Measurements from ENCODE around the gene CSTF2T.

Gene CSTF2T

DNA sequence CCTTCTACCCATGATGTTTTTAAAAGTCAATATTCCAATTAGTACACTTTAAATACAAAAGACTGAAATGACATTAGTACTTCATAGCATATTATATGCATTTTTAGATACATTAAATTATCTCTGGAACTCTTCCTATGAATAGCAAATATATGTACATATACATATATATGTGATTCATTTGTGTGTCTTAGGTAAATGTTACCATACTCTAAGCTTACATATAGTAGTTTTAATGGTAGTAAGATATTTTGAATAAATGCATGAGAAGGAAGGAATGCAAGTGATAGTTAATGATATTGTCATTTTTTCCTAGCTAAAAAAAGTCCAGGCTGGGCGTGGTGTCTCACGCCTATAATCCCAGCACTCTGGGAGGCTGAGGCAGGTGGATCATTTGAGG, 46.0 kb upstream of the CSTF2T start:
- TF ChIP-seq EZH2phosphoT487 (IDR thresholded peaks at IDR 0.05; ENCODE audit: borderline replicate concordance, low read length) = no peak
- TF ChIP-seq, protein P1, sequence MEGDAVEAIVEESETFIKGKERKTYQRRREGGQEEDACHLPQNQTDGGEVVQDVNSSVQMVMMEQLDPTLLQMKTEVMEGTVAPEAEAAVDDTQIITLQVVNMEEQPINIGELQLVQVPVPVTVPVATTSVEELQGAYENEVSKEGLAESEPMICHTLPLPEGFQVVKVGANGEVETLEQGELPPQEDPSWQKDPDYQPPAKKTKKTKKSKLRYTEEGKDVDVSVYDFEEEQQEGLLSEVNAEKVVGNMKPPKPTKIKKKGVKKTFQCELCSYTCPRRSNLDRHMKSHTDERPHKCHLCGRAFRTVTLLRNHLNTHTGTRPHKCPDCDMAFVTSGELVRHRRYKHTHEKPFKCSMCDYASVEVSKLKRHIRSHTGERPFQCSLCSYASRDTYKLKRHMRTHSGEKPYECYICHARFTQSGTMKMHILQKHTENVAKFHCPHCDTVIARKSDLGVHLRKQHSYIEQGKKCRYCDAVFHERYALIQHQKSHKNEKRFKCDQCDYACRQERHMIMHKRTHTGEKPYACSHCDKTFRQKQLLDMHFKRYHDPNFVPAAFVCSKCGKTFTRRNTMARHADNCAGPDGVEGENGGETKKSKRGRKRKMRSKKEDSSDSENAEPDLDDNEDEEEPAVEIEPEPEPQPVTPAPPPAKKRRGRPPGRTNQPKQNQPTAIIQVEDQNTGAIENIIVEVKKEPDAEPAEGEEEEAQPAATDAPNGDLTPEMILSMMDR (IDR thresholded peaks at IDR 0.05; ENCODE audit: low read depth, low read length, poor library complexity, severe bottlenecking) = no peak
- Histone ChIP-seq H3K4me2 (ENCODE audit: low read length) (no peak overlapping the region), H3K4me3 (ENCODE audit: low read length) (no peak overlapping the region), H3K4me1 (ENCODE audit: control insufficient read depth, low read length) (peaks cover 3% of the 10 kb centered on the region; the same call in 1 of the 2 replicates), H3F3A (ENCODE audit: control insufficient read depth, insufficient read depth) (no peaks in the 10 kb centered on the region), H3K27me3 (ENCODE audit: control insufficient read depth, low read length) (peaks cover 3% of the 10 kb centered on the region; the same call in 1 of the 2 replicates), H3K9me3 (ENCODE audit: control insufficient read depth, insufficient read depth, low read length) (no peaks in the 10 kb centered on the region), H3K79me2 (ENCODE audit: control insufficient read depth, low read length) (no peaks in the 10 kb centered on the region), H3K36me3 (ENCODE audit: control insufficient read depth, low read length) (no peaks in the 10 kb centered on the region), H4K20me1 (ENCODE audit: control insufficient read depth, insufficient read depth, low read depth, low read length) (no peaks in the 10 kb centered on the region), H3K9me2 (replicated peaks; ENCODE audit: control insufficient read depth, low read length) (no peaks in the 10 kb centered on the region), H3K27ac (ENCODE audit: low read depth, low read length) (no peak overlapping the region)

DNA sequence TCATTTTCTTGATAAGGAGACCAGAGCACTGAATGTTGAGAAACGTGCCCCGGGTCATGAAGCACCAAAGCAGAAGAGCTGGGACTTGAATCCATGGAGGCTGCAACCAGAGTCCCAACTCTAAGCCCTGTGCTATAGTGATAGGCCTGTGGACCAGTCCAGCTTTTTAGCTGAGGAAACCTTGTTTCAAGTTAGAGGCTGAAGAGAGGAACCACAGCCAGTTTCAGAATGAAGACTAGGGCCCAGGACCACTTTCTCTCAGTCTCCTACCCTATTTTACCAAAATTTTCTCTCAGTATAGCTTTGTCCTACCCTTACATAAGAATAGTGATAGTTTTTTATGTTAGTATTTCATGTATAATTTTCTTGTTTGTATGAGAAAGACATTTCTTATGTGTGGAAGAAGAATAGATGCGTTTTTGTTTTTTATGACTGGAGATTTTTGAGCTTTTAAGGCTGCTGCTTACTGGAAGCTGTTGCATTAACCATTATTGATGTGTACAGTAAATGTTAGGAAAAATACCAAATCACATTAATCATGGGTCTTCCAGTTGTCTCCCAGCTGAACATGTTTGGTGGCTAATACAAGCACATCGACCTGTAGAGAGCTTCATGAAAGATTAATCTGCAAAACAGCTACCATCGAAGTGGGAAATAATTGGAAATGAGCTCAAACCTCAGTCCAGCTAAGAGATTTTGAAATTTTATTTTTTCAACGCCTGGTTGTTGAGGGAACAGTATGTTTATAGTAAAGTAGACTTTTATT, 45.0 kb upstream of the CSTF2T start:
- H3K4me1 ChIP-seq (ENCODE audit: control insufficient read depth, low read length) = peaks cover 3% of the 10 kb centered on the region; the same call in 1 of the 2 replicates
- H3K79me2 ChIP-seq (ENCODE audit: control insufficient read depth, low read length) = no peaks in the 10 kb centered on the region
- no peaks in the 10 kb centered on the region for H3K9me2 ChIP-seq (replicated peaks; ENCODE audit: control insufficient read depth, low read length)
- TF ChIP-seq, protein P1 (IDR thresholded peaks at IDR 0.05; ENCODE audit: low read depth, low read length, poor library complexity, severe bottlenecking) = no peak
- TF ChIP-seq EZH2phosphoT487 (IDR thresholded peaks at IDR 0.05; ENCODE audit: borderline replicate concordance, low read length) = no peak
- no peaks in the 10 kb centered on the region for H3F3A ChIP-seq (ENCODE audit: control insufficient read depth, insufficient read depth)
- no peaks in the 10 kb centered on the region for H3K9me3 ChIP-seq (ENCODE audit: control insufficient read depth, insufficient read depth, low read length)
- no peak overlapping the region for H3K4me3 ChIP-seq (ENCODE audit: low read length)
- H3K4me2 ChIP-seq (ENCODE audit: low read length) = no peak overlapping the region
- H4K20me1 ChIP-seq (ENCODE audit: control insufficient read depth, insufficient read depth, low read depth, low read length) = no peaks in the 10 kb centered on the region
- no peak overlapping the region for H3K27ac ChIP-seq (ENCODE audit: low read depth, low read length)
- H3K27me3 ChIP-seq (ENCODE audit: control insufficient read depth, low read length) = peaks cover 3% of the 10 kb centered on the region; the same call in 1 of the 2 replicates
- H3K36me3 ChIP-seq (ENCODE audit: control insufficient read depth, low read length) = no peaks in the 10 kb centered on the region

DNA sequence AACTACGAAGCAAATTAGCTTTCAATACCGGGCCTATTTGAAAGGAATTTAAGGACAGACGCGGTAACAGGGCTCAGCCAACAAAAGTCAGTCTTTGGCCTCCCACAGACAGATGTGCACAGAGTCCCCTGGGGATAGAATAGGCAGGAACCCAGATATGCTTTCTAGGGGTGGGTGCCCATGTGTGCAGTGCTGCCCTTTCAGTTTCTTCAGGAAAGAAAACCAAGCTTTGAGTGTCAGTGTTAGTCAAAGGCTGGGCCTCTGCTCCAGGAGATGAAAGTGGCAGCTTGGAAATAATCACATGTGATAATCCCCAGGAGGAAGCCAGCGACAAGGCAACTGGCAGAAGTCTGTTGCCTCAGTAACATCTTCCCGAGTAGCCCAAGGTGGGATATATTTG, 43.8 kb upstream of the CSTF2T start:
- Histone ChIP-seq H3K4me3 (ENCODE audit: low read length) (no peak overlapping the region), H3K36me3 (ENCODE audit: control insufficient read depth, low read length) (no peaks in the 10 kb centered on the region), H3K27ac (ENCODE audit: low read depth, low read length) (no peak overlapping the region), H4K20me1 (ENCODE audit: control insufficient read depth, insufficient read depth, low read depth, low read length) (no peaks in the 10 kb centered on the region), H3K9me2 (replicated peaks; ENCODE audit: control insufficient read depth, low read length) (no peaks in the 10 kb centered on the region), H3K4me2 (ENCODE audit: low read length) (no peak overlapping the region), H3K4me1 (ENCODE audit: control insufficient read depth, low read length) (peaks cover 3% of the 10 kb centered on the region; the same call in 1 of the 2 replicates), H3F3A (ENCODE audit: control insufficient read depth, insufficient read depth) (no peaks in the 10 kb centered on the region), H3K9me3 (ENCODE audit: control insufficient read depth, insufficient read depth, low read length) (no peaks in the 10 kb centered on the region), H3K79me2 (ENCODE audit: control insufficient read depth, low read length) (no peaks in the 10 kb centered on the region), H3K27me3 (ENCODE audit: control insufficient read depth, low read length) (peaks cover 3% of the 10 kb centered on the region; the same call in 1 of the 2 replicates)
- TF ChIP-seq, protein P1 (IDR thresholded peaks at IDR 0.05; ENCODE audit: low read depth, low read length, poor library complexity, severe bottlenecking) = no peak
- TF ChIP-seq EZH2phosphoT487 (IDR thresholded peaks at IDR 0.05; ENCODE audit: borderline replicate concordance, low read length) = no peak

Data from DOHH2 (cell line).